Neuronal stem cell (in vitro differentiated cells): Measurements from ENCODE around the gene CABP4. TPM values are rescaled to one million over a fixed set of nuclear protein-coding genes. Genes with fewer than 3 reads are reported as not detected.

Experiments used
- small RNA-seq: library from polyadenylated mRNA; stranded (forward); fragments of <200 nt; extraction: miRNeasy Mini kit (QIAGEN cat#:217004); gene quantifications from one replicate; pipeline ENCODE3, GENCODE V24; 2013; ENCODE audit not compliant: insufficient read depth

Gene CABP4

Small RNA genes within 50 kb of the gene (small RNA-seq; reads per million reads assigned to genes)
- not detected for gene MIR6752
